Lower leg skin (tissue), 4 donors: ENCODE data around the gene ATP2B2. TPM values are rescaled to one million over a fixed set of nuclear protein-coding genes. Genes with fewer than 3 reads are reported as not detected.

Experiments used
- DNase-seq, 2 donors: peaks; one replicate each; pipeline ENCODE4 v3.0.0-alpha.2; 2019; ENCODE audit warnings: low spot score in 2 of 2
- H3K4me3 ChIP-seq: fragments of 200-600 bp; sonication (generic); 2 replicates; pipeline ENCODE4 v1.5.1; 2017; ENCODE audit warnings: mild to moderate bottlenecking, low read depth; ENCODE audit not compliant: poor library complexity, severe bottlenecking
- CTCF ChIP-seq, 3 donors: fragments of 450-650 bp; IDR thresholded peaks; one replicate each; pipeline ENCODE4 v1.5.1; 2016; ENCODE audit warnings: antibody characterized with exemption in 3 of 3, mild to moderate bottlenecking in 3 of 3, moderate library complexity in 2 of 3
- POLR2A ChIP-seq, 2 donors: fragments of 450-650 bp; IDR thresholded peaks; one replicate each; pipeline ENCODE4 v1.6.1; 2016 to 2017; ENCODE audit warnings: antibody characterized with exemption in 2 of 2, mild to moderate bottlenecking in 1 of 2, moderate library complexity in 1 of 2
- WGBS, 2 donors: methylation state at CpG; one replicate each; pipeline ENCODE4 v1.1.5; 2018; 5-methylcytosine and 5-hydroxymethylcytosine counted together
- intact Hi-C: fragments of 100-400 bp; cut with DNase I; formaldehyde crosslinking; loops from one replicate; pipeline ENCODE4 v1.15.0; 2023; ENCODE audit warnings: low total_unique reads
- total RNA-seq, 4 donors: library from RNA; depleted of rRNA; stranded (reverse); fragments of >200 nt; gene quantifications; one replicate each; pipeline ENCODE4 v1.1.0, GENCODE V29; 2016

The ATP2B2 gene
- total RNA-seq, 4 donors from 2014 or later: 0.12 to 0.45 (median 0.19) TPM; not detected in 1

- H3K4me3 ChIP-seq: no peak overlapping the region
- no peak for DNase-seq
- TF ChIP-seq CTCF (IDR thresholded peaks at IDR 0.05): no peak
- no peak for TF ChIP-seq POLR2A (IDR thresholded peaks at IDR 0.05)
- 57 to 63% methylated on average over 11 of the region's 11 CpGs for WGBS, 2 donors
- intact Hi-C loops: no loop called here
These were observed 131.1 kb downstream of the ATP2B2 start for GRCh38 chr3:10374311-10374710.

DNA sequence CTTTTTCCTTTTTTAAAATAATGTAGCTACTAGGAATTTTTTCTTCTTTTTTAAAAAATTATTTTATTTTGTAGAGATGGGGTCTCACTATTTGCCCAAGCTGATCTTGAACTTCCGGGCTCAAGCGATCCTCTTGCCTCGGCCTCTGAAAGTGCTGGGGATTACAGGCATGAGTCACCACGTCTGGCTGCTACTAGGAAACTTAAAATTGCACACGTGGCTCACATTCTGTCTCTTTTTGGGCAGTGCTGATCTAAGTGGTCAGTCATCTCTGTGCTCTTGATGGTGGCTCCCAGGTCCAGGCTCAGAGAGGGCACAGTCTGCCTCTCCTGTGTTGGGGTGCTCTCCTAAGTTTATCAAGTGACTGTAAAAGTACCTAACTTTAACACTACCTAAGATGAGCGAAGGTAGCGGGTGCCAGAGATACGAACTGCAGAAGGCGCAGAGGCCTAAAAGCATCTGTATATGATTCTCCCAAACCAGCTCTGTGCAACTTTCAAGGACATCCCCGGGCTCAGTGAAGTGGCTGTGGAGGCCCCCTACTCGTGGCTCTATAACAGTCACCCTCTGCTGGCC is 131.6 kb downstream of the ATP2B2 start:
- no peak for DNase-seq
- TF ChIP-seq POLR2A (IDR thresholded peaks at IDR 0.05) (no peak), CTCF (IDR thresholded peaks at IDR 0.05) (no peak)
- intact Hi-C loops: no loop called here
- WGBS, 2 donors: 69 to 72% methylated on average over 11 of the region's 11 CpGs
- no peak overlapping the region for H3K4me3 ChIP-seq

DNA sequence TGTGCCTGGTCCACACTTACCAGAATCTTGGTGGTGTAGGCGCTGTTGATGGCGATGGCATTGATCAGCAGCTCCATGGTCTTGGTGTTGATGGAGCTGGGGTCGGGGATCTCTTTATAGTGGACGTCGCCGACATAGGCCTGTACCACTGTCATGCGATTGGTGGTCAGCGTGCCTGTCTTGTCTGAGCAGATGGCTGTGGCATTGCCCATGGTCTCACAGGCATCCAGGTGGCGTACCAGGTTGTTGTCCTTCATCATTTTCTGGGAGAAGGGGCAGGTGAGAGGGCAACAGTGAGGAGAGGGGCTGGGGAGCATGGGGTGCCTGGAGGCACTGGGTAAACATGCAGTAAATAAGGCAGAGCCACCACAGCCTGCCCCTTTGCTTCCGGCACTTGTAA is 133.6 kb downstream of the ATP2B2 start:
- no peak overlapping the region for H3K4me3 ChIP-seq
- 95 to 97% methylated on average over 10 of the region's 10 CpGs for WGBS, 2 donors
- intact Hi-C loops: no loop called here
- TF ChIP-seq CTCF (IDR thresholded peaks at IDR 0.05): no peak
- no peak for DNase-seq

GRCh38 chr3:10371167-10371566 is 134.2 kb downstream of the ATP2B2 start:
- TF ChIP-seq POLR2A (IDR thresholded peaks at IDR 0.05) (no peak), CTCF (IDR thresholded peaks at IDR 0.05) (no peak)
- no peak for DNase-seq
- intact Hi-C loops: no loop called here
- no peak overlapping the region for H3K4me3 ChIP-seq
- 78 to 85% methylated on average over 3 of the region's 3 CpGs for WGBS, 2 donors

DNA sequence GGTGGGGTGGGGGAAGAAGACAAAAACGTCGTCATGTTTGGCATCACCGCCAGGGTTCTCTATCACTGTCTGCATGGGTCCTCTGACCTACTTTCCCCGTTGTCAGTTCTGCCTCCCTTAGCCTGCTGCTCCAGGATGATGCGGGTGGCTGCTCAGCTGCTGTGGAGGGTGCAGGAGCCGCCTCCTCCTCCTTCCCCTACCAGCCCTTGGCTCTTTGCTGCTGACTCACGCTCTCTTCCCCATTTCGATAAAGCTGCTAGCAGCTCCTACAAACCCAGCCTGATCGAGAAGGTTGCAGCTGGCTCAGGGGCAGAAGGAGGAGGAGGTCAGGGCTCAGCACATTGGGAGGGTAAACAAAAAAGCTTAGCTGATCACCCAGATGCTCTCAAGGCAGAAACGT is 135.0 kb downstream of the ATP2B2 start:
- 56 to 57% methylated on average over 10 of the region's 10 CpGs for WGBS, 2 donors
- no peak for DNase-seq
- intact Hi-C loops: no loop called here
- H3K4me3 ChIP-seq: no peak overlapping the region
- TF ChIP-seq CTCF (IDR thresholded peaks at IDR 0.05): no peak
- TF ChIP-seq POLR2A (IDR thresholded peaks at IDR 0.05): no peak

DNA sequence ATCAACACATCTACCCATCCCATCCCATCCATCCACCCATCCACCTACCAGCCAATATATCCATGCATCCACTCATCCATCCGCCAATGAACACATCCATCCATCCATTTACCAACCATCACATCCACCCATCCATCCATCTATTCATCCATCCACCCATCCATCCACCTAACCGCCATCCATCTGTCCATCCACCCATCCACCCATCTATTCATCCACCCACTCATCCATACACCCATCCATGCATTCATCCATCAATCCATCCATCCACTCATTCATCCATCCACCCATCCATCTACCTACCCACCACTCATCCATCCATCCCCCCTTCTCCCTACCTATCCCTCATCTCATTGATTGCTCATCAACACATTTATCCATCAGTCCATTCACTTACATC is 136.9 kb downstream of the ATP2B2 start:
- TF ChIP-seq POLR2A (IDR thresholded peaks at IDR 0.05): no peak
- no peak for TF ChIP-seq CTCF (IDR thresholded peaks at IDR 0.05)
- H3K4me3 ChIP-seq: no peak overlapping the region
- intact Hi-C loops: no loop called here
- WGBS, 2 donors: 95% methylated on average over 2 of the region's 2 CpGs
- no peak for DNase-seq
